ENCODE measurements around the gene WDR5.

- TF ChIP-seq CTCF (IDR thresholded peaks at IDR 0.05) (no peak), POLR2A (IDR thresholded peaks at IDR 0.05) (no peak), EP300 (IDR thresholded peaks at IDR 0.05) (no peak)
Measured at GRCh38 chr9:134132208-134132870, 3.5 kb upstream of the WDR5 start.

Measured in ovary (tissue), 3 donors.